ENCODE data around the gene FBN2.
"Not testable (repeated sequence)": the region's sequence is repeated elsewhere in the genome, so short reads cannot be mapped to it uniquely, and the experiment has no call there.

The FBN2 gene

DNA sequence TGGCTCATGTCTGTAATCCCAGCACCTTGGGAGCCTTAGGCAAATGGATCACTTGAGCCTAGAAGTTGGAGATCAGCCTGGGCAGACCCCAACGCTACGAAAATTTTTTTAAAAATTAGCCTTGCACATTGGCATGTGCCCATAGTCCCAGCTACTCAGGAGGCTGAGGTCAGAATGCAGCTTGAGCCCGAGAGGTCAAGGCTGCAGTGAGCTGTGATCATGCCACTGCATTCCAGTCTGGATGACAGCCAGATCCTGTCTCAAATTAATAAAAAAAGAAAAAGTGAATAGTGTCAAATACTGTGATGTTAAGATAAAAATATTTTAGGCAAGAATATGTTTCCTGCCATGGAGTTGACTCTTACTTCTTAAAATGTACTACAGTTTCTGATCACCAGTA, 5.3 kb downstream of the FBN2 start:
- DNase-seq: no peak

DNA sequence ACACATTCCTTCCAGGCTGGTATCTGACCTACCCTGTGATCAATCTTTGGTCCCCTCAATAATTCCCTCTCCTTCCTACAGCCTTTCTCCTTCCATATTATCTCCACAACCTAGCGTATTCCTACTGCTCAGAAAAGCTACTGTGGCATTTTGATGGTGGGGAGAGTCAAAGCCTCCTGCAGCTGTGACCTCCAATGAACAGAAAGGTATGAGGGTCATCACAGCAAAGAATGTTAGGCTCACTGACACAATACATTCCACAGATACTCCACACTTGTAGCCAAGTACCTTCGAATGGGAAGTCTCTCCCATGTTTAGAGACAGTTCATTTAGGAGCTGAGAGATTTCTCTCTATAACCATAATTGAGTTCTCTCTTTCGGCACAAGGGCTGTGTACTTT, 5.9 kb downstream of the FBN2 start:
- no peak for DNase-seq

DNA sequence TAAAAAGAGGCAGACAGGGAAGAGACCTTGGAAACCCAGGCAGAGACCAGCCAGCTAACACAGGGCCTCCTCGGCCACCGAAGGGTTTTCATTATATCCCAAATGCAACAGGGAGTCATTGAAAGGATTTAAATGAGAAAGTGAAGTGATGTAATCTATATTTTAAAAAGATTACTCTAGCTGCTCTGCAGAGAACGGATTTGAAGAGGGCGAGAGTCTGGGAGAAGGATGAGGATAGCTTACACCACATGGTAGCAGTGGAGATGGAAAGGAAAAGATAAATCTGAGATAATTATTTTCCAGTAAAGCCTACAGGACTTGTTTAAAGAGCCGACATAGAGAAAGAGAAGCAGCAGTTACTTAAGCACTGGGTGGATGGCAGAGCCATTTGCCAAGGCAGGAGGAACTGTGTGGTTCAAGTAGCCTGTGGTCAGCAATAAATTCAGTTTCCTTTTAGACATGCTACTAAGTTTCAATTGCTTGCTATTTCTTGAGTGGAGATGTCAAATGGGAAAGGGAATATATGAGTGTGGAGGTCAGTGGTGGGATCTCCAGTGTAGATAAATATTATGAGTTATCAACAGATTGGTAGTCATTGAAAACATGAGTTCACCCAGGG, 9.3 kb downstream of the FBN2 start:
- no peak for DNase-seq

DNA sequence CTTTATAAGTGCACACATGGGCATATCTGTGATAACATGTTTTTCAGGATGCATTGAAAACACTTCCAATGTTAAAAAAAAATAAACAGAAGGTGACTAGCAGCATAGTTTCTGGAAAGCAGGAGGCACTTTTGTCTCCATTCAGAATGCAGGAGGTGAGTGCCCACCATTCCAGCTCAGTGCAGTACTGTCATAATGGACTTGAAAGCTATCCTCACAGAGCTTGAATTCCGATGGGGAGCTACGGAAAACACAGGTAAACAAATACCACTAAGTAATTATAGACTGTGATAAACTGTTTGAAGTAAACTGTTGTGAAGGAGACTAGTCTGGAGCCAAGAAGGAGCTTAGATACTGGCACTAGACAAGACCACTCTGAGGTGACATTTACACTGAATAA, 9.9 kb downstream of the FBN2 start:
- no peak for DNase-seq

DNA sequence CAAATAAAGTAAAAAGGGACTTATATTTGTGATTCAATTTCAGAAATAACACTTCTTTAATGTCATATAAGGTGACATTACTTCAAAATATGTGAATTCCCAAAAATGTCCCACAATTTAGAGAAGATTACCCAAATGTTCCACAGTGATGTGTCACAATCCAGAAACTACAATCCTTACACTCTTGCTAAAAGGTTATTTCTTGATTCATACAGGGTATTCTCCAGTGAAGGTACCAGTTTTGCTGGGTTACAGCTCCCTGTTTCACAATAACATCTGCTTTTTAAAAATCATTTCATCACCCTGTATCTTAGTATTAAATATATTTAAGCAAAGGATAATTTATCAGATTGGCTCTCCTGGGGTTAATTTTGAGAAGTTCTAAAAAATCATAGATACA, 11.0 kb downstream of the FBN2 start:
- no peak for DNase-seq

DNA sequence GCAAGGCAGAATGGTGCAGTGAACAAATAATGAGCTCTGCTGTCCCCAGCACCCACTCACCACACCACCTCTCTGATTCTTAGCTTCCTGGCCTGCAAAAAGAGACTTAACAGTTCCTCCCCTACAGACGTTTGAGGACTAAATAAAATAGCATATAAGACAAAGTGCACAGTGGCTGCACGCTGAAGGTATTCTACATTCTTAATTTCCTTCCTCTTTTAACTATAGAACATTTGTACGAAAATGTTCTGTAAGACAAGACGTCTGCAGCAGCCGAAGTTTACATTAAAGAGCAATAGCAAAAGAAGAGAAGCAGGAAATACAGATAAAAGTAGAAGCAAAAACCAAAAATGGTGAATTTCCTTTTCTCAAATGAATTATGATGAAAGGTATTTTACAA, 15.7 kb downstream of the FBN2 start:
- no peak for DNase-seq

DNA sequence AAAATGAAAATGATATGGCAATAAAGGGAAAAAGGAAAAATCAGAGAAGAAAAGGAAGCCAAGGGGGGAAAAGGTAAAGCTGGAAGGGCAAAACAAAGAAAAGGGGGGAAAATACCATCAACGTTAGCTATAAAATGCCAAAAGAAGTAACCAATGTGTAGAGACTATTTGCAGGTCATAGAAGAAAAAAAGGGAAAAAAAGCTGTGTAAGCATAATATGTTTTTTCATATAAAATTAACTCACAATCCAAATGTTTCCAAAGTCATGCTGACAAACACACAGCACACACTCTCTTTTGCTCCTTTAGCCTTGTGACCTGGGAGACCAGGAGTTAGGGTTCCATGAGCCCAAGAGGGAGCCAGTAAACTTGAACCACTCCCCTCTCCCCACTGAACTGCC, 18.2 kb downstream of the FBN2 start:
- DNase-seq: no peak

DNA sequence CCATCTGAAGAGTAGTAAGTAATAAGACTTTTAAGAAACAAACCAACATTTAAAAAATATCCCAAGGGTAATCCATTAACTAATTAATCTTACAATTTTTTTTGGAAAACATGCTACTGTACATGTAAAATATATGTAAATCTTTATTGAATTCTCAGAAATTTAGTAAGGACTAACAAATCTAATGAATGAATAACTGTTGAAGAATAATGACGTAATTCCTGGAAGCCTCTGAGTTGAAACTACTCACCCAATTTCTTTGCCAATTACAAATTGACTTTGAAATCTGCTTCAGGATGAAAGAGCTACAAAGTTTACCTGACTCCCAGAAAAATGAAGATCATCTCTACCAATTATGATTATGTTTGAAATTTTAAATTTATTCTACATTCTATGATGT, 21.1 kb downstream of the FBN2 start:
- no peak for DNase-seq

DNA sequence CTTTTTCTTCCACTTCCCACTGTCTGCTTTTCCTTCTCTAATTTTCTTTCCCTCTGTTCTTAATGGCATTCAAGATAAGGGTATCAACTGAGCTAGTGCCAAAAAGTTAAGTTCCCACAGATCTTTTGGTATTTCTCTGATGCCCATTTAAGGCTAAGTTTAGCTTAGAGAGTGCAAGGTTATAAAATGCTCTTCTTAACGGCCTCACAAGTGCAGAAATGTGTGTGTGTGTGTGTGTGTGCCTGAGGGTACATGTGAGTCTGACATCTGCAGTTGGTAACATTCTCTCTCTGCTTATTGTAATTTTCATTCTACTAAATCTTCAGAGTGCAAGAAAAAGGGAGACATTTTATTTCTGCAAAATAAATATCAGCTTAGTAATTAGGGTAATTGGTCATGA, 24.2 kb downstream of the FBN2 start:
- no peak for DNase-seq

DNA sequence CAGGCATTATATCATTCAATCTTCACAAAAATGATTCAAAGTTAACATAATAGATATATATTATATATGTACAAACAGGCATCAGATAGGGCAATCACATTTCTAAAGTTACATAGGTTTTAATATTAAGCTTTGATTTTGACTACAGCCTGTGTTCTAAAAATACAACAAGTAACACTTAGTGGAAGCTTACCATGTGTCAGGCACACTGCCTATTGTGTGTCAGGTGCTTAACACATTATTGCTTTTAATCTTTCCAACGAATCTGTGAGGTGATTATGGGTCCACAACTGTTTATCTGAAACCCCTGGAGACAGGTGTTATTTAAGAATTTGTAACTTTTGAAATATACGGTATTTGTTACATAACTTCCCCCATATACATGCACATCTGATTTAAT, 25.2 kb downstream of the FBN2 start:
- DNase-seq: no peak

DNA sequence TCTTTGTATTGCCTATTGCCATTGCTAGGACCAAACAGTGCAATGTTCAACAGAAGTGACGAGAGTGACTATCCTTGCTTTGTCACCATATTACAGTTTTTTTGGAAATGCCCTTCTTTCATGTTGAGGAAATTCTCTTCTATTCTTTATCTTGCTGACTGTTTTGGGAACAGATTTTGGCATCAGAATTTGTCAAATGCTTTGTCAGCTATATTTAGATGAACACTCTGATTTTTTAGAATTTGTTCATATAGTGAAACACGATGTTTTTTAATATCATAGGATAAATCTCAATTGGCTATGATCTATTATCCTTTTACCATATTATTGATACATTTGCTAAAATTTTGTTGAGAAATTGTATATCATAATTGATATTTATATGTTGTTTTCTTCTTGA, 31.4 kb downstream of the FBN2 start:
- no peak for DNase-seq

DNA sequence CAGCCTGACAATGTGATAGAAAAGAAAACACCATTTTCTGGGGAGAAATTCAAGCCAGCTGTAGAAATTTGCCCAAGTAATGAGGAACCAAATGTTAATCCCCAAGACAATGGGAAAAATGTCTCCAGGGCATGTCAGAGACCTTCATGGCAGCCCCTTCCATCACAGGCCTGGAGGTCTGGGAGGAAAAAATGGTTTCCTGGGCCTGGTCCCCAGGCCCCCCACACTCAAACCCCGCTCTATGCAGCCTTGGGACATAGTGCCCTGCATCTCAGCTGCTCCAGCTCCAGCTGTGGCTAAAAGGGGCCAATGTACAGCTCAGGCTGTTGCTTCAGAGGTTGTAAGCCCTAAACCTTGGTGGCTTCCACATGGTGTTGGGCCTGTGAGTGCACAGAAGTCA, 34.3 kb downstream of the FBN2 start:
- not testable (repeated sequence) for DNase-seq

DNA sequence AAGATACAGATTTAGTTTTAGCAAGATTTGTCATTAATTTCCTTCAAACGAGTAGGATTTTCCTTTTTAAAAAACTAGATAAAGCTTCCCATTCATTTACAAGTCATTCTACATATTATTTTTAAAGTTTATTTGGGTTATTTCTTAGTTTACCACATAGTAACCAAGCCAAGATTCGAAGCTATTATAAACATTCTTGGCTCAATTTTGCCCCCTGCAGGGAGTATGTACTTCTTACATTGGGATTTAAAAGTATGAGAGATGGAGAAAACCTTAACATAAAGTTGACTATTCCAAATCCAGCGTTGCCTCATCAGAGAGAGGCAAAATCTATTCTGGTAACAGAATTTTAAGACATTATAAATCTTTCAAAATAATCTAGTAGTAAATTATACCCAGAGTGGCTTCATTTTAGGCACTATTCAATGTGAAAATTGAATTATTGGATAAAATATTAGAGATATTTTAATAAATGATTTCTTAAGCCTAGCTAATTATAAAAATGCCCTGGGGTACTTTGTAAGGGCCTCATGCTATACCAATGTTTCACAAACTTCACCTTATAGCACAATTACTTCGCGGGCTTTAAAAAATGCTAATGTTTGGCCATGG, 39.1 kb downstream of the FBN2 start:
- DNase-seq: peak; percentile 7

DNA sequence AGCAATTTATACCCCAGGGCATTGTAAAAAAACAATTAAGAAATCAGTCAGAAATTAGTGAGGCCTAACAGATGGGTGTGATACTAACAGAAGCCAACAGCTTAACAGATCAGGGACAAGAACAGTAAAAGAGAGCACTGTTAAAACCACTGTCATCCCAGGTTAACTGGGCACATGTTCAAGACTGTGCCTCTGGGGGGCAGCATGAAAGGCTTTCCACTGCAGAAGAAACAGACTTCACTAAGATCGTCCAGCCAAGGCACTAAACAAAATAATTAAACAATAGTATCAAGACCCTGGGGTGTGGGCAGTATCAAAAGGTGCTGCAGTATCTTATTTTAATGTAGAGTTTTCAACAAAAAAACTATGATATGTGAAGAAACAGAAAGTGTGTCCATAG, 43.5 kb downstream of the FBN2 start:
- DNase-seq: no peak

DNA sequence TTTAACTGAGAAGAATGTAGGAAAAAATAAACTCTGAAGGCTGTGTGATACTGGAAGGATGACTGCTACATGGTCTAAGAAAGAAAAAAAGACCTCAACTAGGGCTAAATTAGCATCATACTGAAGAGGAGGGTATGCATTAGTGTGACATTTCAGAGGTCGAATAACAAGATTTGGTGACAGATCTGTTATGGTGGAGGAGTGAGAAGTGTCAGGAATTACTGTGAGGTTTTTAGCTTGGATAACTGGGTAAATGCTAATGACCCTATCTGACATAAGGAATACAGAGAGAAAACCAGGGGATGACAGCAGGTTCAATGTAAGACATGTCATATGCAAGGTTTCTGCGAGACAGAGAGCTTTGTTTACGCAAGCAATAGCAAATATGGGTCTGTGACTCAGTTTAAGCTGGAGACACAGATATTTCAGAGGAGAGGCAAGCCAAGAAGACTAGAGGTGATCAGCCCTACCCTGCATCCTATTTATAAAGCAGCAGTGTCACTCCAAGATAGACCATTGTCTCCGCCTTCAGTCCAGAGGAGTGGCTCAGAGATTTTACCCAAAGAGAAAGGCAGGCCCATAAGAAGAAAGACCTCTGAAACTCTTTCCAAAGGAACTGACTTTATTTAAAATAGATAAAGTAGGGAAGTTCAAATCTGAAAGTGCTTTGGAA, 44.3 kb downstream of the FBN2 start:
- no peak for DNase-seq

DNA sequence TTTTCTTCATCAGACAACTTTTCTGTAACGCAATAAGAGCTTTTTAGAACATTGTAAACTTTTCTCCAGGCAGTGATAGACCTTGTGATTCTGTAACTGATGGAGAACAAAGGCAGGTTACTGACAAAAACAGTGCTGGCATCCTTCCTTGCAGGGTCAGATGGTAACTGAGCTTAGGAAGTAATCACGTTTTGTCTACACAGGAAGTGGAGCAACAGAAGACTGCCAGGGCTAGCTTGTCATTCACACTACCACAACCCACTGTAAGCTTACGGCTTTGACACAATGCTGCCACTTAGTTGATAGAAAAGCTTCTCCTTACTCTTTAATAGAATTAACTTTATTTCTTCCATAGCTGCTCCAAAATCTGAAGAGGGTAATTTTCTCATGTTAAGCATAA, 46.8 kb downstream of the FBN2 start:
- no peak for DNase-seq

DNA sequence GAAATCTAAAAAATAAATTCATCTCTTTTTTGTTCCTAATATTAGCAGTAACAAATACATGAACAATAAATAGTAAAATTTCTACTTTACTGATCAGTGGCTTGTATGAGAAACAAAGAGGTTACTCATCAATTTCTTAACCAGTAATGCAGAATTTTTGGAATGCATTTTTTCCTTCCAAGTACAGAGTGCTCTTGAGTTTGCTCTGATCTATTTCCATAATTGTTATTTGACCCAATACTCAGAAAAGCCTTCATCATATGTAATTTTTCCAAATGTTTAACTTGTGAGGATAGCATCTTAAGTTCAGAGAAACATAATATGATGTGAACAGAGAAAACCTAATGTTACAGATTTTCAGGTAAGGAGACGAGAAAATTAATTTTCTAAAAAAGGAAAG, 47.3 kb downstream of the FBN2 start:
- DNase-seq: no peak

DNA sequence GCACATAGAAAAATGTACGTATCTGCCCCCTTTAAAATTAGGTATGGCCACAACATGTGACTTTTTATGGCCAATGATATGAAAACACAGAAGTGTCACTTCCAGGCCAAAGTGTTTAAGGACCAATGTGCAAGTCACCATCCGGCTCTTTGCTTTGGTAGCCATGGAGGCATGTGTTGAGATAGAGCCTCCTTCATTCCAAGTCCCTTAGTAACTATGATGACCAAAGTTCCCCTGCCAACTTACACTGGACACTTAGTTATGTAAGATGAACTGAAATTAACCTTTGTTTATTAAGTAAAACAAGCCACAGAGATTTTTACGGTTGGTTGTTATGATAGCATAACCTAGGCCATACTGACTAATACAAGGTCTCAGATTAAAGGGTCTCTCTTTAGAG, 51.0 kb downstream of the FBN2 start:
- DNase-seq: no peak

DNA sequence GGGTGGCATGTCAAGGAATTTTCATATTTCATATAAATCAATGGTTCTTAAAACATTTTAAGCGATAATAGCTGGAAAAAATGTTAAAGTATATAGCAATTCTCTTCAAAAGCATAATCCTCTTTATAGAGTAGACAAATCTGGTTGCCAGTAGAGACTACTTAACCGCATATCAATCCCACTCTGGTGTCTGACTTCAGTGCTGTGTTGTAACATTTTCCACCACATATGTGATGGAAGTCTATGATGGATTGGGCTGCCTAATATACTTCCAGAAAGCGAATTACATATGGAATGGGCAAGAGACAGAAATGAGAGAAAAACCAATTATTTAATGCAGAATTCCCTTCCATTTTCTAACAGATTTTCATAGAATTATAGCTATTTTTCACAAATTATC, 54.3 kb downstream of the FBN2 start:
- no peak for DNase-seq

DNA sequence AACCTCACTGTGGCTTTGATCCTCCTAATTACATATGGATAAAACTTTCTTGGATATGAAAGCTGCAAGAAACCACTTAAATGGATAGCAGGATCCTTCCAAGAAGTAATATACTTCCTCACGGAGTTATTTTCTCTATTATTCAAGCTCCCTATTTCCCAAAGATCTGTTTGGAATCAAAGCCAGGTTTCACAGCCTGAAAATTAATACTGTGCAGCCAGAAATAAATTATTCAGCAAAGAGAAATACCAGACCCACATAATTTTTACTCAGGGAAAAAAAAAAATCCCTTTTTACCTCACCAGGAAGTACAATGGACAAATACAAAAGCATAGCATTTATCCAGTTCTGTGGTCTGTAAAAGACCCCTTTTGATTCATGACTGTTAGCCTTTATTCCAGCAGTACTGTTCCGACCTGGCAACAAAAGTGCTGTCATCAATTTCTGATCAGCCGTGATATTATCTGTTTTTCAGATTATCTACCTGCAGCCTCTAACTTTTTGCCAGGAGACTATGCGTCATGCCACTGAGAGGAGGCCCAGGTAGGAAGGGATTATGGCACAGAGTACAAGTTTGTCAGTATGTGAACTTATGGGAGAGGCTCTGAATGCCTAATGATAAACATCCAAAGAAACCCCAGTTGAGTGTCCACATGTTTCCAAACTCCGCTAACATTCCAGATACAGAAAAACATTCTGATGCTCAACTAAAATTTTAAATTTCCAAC, 57.0 kb downstream of the FBN2 start:
- no peak for DNase-seq

DNA sequence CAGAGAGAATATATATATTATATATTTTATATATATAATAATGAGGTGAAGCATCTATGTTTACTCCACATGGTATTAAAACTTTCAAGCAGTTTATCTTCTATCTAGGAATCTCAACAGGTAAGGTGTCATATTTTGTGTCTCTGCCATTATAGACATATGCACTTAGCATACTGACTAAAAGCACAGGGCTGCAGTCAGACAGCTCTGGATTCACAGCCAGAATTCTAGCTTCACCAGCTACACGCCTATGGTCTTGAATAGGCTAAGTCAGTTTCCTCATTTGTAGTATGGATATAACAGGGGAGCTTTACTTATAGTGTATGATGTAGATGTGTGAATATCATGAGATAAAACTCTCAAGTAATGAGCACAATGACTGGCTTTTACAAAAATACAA, 57.9 kb downstream of the FBN2 start:
- no peak for DNase-seq

DNA sequence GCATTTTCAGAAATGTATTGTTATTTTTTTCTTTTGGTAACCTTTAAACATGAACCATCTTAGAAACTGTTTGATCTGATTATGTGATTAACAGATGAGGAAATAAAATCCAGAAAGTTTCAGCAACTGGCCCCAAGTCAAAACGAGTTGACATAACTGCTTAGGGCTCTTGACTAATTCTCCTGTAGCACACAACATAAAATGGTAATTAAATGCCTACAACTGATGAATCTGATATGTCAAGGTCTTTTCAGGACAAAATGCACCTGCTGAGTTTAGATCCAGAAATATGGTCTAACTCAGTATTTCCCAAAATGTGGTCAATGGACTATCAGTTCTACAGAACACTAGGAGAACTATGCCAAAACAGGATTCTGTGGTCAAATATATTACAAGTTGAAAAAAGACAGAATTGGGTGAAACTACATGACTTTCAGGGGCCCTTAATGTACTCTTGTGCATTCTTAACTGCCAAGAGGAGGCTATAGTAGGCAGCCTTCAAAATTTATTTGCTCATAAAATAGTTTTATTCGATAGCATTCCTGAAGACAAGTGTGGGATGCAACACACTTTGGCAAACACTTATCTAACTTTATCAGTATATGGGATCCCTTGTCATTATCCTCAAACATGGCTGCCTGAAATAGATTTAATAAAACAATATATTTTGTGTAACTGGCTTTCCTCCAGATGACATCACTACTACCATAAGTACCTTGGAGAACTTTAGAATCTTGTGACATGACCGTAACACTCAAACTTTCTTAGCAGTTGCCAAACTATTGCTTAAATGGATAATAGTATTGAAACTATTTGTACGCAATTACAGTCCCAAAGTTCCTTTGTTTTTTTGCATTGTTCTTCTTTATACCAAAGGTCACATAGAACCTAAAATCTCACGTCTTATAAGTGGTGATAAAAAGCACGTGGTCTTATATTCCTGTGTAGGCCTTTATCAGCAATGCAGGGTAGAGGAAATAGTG, 59.4 kb downstream of the FBN2 start:
- DNase-seq: no peak

DNA sequence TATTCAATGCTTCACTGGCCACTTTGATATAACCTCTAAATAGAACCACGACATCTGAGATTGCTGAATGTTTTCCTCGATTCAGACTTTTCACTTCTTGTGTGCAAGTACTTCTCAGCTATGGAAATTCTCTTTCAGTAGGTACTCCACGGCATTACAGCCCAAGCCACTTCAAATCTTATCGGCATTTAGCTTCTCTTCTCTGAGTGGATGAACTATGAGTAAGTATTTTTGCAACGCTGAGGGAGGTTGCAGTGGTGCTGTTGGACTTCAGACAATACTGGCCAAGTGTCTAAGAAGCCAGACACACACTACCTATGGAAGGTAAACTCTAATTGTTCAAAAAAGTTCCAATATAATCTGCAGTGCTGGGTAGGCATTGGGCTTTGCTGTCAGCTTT, 60.1 kb downstream of the FBN2 start:
- no peak for DNase-seq
